IMR-90 (cell line): Measurements from ENCODE around the gene RAB36. TPM values are rescaled to one million over a fixed set of nuclear protein-coding genes. Genes with fewer than 3 reads are reported as not detected.

Experiments used
- ATAC-seq: fragments of 200-7000 bp; cut with Tn5 transposase; 2 replicates; pipeline ENCODE4 v1.9.1; 2020; ENCODE audit warnings: low read depth, mild to moderate bottlenecking, moderate library complexity
- BruUV-seq: library from RNA; stranded (reverse); fragments of 400-500 nt; replicated peaks from 2 replicates; lab custom pipeline; 2021; lab: Mats Ljungman, UMichigan
- CTCF ChIA-PET: fragments of 300-600 bp; formaldehyde crosslinking; extraction: SDS; loops from one replicate; lab custom pipeline; 2021; ENCODE audit warnings: antibody characterized with exemption; lab: Yijun Ruan, JAX
- POLR2A ChIA-PET: fragments of 300-600 bp; sonication (Branson Sonifier 250); formaldehyde crosslinking; loops from one replicate; lab custom pipeline; 2022; ENCODE audit warnings: antibody characterized with exemption; ENCODE audit not compliant: unreplicated experiment; lab: Charles Lee
- DNase-seq: peaks from one replicate; pipeline ENCODE4 v3.0.0; 2013
- H2AFZ ChIP-seq: replicated peaks from 2 replicates; pipeline ENCODE3; 2013; ENCODE audit warnings: low read length, mild to moderate bottlenecking; ENCODE audit not compliant: poor library complexity
- H2AK5ac ChIP-seq: 2 replicates; pipeline ENCODE4 v1.6.1; 2013; ENCODE audit warnings: low read depth, low read length, inconsistent platforms
- H2AK9ac ChIP-seq: replicated peaks from 2 replicates; pipeline ENCODE3; 2013; ENCODE audit warnings: mild to moderate bottlenecking, low read depth, low read length, moderate library complexity; ENCODE audit not compliant: poor library complexity
- H2BK120ac ChIP-seq: 2 replicates; pipeline ENCODE4 v1.6.1; 2013; ENCODE audit warnings: low read depth, low read length, inconsistent platforms
- H2BK15ac ChIP-seq: 3 replicates; pipeline ENCODE4 v1.6.1; 2013; ENCODE audit warnings: low read depth, low read length, inconsistent platforms
- H2BK20ac ChIP-seq: 2 replicates; pipeline ENCODE4 v1.6.1; 2013; ENCODE audit warnings: low read depth, mild to moderate bottlenecking, inconsistent platforms, low read length, moderate library complexity
- H2BK5ac ChIP-seq: 2 replicates; pipeline ENCODE4 v1.6.1; 2013; ENCODE audit warnings: mild to moderate bottlenecking, low read depth, low read length, inconsistent platforms; ENCODE audit not compliant: poor library complexity, severe bottlenecking
- H3K14ac ChIP-seq: replicated peaks from 2 replicates; pipeline ENCODE4 v1.6.1; 2013; ENCODE audit warnings: low read depth, low read length, inconsistent platforms
- H3K18ac ChIP-seq: 2 replicates; pipeline ENCODE4 v1.6.1; 2013; ENCODE audit warnings: low read depth, low read length, control low read depth
- H3K23ac ChIP-seq: 2 replicates; pipeline ENCODE4 v1.6.1; 2013; ENCODE audit warnings: low read depth, low read length, inconsistent platforms
- H3K27ac ChIP-seq: 2 replicates; pipeline ENCODE4 v1.5.1; 2013; ENCODE audit warnings: mild to moderate bottlenecking, control low read depth, low read length; ENCODE audit not compliant: insufficient read depth
- H3K27me3 ChIP-seq: 2 replicates; pipeline ENCODE4 v1.6.1; 2013; ENCODE audit warnings: low read length; ENCODE audit not compliant: control insufficient read depth, insufficient read depth
- H3K36me3 ChIP-seq: 2 replicates; pipeline ENCODE4 v1.6.1; 2013; ENCODE audit warnings: low read length, mixed read lengths; ENCODE audit not compliant: control insufficient read depth, insufficient read depth
- H3K4ac ChIP-seq: 2 replicates; pipeline ENCODE4 v1.6.1; 2013; ENCODE audit warnings: low read depth, low read length, inconsistent platforms
- H3K4me1 ChIP-seq: 2 replicates; pipeline ENCODE4 v1.6.1; 2013; ENCODE audit warnings: low read length, mixed read lengths; ENCODE audit not compliant: control insufficient read depth, insufficient read depth
- H3K4me2 ChIP-seq: 2 replicates; pipeline ENCODE4 v1.6.1; 2013; ENCODE audit warnings: low read depth, mild to moderate bottlenecking, control low read depth, low read length, moderate library complexity
- H3K4me3 ChIP-seq: 2 replicates; pipeline ENCODE4 v1.5.1; 2013; ENCODE audit warnings: low read depth, mild to moderate bottlenecking, control low read depth, low read length, moderate library complexity; ENCODE audit not compliant: insufficient read depth
- H3K56ac ChIP-seq: 2 replicates; pipeline ENCODE4 v1.6.1; 2013; ENCODE audit warnings: low read length, inconsistent platforms; ENCODE audit not compliant: insufficient read depth; ENCODE audit errors: extremely low read depth
- H3K79me1 ChIP-seq, 2 experiments: 2 replicates each; pipeline ENCODE4 v1.6.1; 2013; ENCODE audit warnings: low read length in 2 of 2, inconsistent platforms in 1 of 2, low read depth in 1 of 2
- H3K9ac ChIP-seq: 2 replicates; pipeline ENCODE4 v1.6.1; 2013; ENCODE audit warnings: low read depth, low read length, control low read depth
- H3K9me1 ChIP-seq: 2 replicates; pipeline ENCODE4 v1.6.1; 2013; ENCODE audit warnings: low read length, inconsistent platforms; ENCODE audit not compliant: insufficient read depth
- H3K9me3 ChIP-seq: 2 replicates; pipeline ENCODE4 v1.6.1; 2013; ENCODE audit warnings: low read length; ENCODE audit not compliant: control insufficient read depth, insufficient read depth
- H4K20me1 ChIP-seq: 2 replicates; pipeline ENCODE4 v1.6.1; 2013; ENCODE audit warnings: low read length, inconsistent platforms; ENCODE audit not compliant: insufficient read depth
- H4K5ac ChIP-seq: 2 replicates; pipeline ENCODE4 v1.6.1; 2013; ENCODE audit warnings: mild to moderate bottlenecking, low read depth, low read length, control low read depth
- H4K8ac ChIP-seq, 2 experiments: 2 replicates each; pipeline ENCODE4 v1.6.1; 2013; ENCODE audit warnings: low read depth in 2 of 2, low read length in 2 of 2, control low read depth in 1 of 2, inconsistent platforms in 1 of 2
- H4K91ac ChIP-seq: 2 replicates; pipeline ENCODE4 v1.6.1; 2013; ENCODE audit warnings: low read depth, low read length, inconsistent platforms; ENCODE audit not compliant: insufficient read depth
- CHD1 ChIP-seq: IDR thresholded peaks from 2 replicates; pipeline ENCODE4 v1.6.1; 2012; ENCODE audit warnings: low read depth, low read length, improper control_type of control experiment
- FOS ChIP-seq: fragments of 150-350 bp; IDR thresholded peaks from 2 replicates; pipeline ENCODE4 v1.6.1; 2016; ENCODE audit warnings: low read depth, low read length
- MAFK ChIP-seq: IDR thresholded peaks from 2 replicates; pipeline ENCODE4 v1.6.1; 2012; ENCODE audit warnings: low read depth, low read length, improper control_type of control experiment
- MAZ ChIP-seq: IDR thresholded peaks from 2 replicates; pipeline ENCODE4 v1.6.1; 2012; ENCODE audit warnings: low read depth, mild to moderate bottlenecking, low read length, improper control_type of control experiment, moderate library complexity, borderline replicate concordance
- MXI1 ChIP-seq: IDR thresholded peaks from 2 replicates; pipeline ENCODE4 v1.6.1; 2012; ENCODE audit warnings: low read depth, mild to moderate bottlenecking, low read length, moderate library complexity, borderline replicate concordance
- POLR2A ChIP-seq: IDR thresholded peaks from 2 replicates; pipeline ENCODE4 v1.6.1; 2012; ENCODE audit warnings: mild to moderate bottlenecking, low read depth, low read length
- RAD21 ChIP-seq: IDR thresholded peaks from 2 replicates; pipeline ENCODE4 v1.6.1; 2012; ENCODE audit warnings: low read length, improper control_type of control experiment
- SMC3 ChIP-seq: fragments of 150-350 bp; IDR thresholded peaks from 2 replicates; pipeline ENCODE4 v1.6.1; 2016; ENCODE audit warnings: low read depth, mild to moderate bottlenecking, antibody characterized with exemption, low read length, moderate library complexity
- WGBS, 2 experiments: methylation state at CpG; one replicate each; pipeline versions ENCODE4 v1.1.5 to v1.1.7; 2013; ENCODE audit warnings: missing lambda C conversion rate in 2 of 2; ENCODE audit not compliant: insufficient read length in 1 of 2; ENCODE audit errors: extremely low coverage in 2 of 2; 5-methylcytosine and 5-hydroxymethylcytosine counted together
- dilution Hi-C: fragments of 300-500 bp; cut with HindIII; formaldehyde crosslinking; loops from one replicate; pipeline ENCODE4 v1.14.3; 2018; ENCODE audit warnings: low sequenced_read_pairs; ENCODE audit not compliant: unreplicated experiment
- in situ Hi-C: fragments of 300-500 bp; cut with MboI; formaldehyde crosslinking; loops from 3 replicates; pipeline ENCODE4 v1.14.3; 2019; ENCODE audit warnings: low sequenced_read_pairs, inconsistent platforms, mixed read lengths
- intact Hi-C: fragments of 100-400 bp; cut with micrococcal nuclease; formaldehyde crosslinking; loops from 2 replicates; pipeline ENCODE4 v1.10.0; 2022
- polyA plus RNA-seq, 3 experiments: library from polyadenylated mRNA; depleted of rRNA; stranded (reverse); fragments of >200 nt; gene quantifications; 2 replicates each; pipeline ENCODE4 v1.2.3, GENCODE V29; 2012; ENCODE audit warnings: low replicate concordance in 1 of 3
- total RNA-seq: library from RNA; depleted of rRNA; stranded (reverse); fragments of >200 nt; gene quantifications from 2 replicates; pipeline ENCODE4 v1.2.3, GENCODE V29; 2012
- TF ChIP-seq, protein P1 (sequence below): fragments of 150-350 bp; IDR thresholded peaks from 2 replicates; pipeline ENCODE4 v1.6.1; 2017; ENCODE audit warnings: mild to moderate bottlenecking, antibody characterized with exemption, low read length, low read depth

Gene RAB36
- total and polyA plus RNA-seq, 2 of the 4 experiments (the other 2 are of a cell fraction) = 3.6 to 4.0 TPM

DNA sequence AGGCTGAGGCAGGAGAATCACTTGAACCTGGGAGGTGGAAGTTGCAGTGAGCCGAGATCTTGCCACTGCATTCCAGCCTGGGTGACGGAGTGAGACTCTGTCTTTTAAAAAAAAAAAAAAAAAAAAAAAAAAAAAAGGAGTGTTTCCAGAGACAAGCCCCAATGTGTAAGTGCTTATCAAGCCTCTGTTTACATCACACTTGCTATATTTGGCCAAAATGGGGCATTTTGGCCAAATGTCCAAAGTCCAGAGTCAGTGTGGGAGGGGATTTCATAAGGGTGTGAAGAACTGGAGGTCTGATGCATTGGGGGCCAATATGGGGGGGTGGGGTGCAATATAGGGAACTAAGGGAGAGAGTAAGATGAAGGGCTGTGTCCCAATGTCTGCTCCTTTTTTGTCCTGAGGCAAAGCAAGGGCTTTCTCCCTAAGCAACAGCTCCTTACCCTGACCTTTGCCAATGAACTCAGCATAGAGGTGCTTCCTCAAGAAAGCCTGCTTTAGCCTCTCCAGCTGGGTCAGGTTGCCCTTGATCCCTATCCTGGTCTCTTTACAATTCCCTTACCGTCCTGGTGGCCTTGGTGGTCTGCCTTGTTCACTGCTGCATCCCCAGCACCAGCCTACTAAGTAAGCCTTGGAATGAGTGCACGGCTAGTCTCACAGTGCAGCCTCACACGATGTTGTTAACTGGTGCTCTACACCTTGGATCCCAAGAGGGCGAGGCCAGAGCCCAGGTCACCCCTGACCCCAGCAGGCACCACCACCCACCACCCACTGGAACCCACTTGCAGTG lies 21.0 kb downstream of the RAB36 start:
- Histone ChIP-seq H2AK5ac (no peak overlapping the region), H3K4me3 (no peak overlapping the region), H2BK5ac (no peak overlapping the region), H3K14ac (no peak overlapping the region), H3K36me3 (no peaks in the 10 kb centered on the region), H3K27ac (no peak overlapping the region), H3K4me2 (no peak overlapping the region), H3K9me1 (no peaks in the 10 kb centered on the region), H4K20me1 (no peaks in the 10 kb centered on the region), H4K91ac (no peak overlapping the region), H3K79me1 (no peaks in the 10 kb centered on the region), H3K9me3 (no peaks in the 10 kb centered on the region; the same call in 1 of the 2 replicates), H3K56ac (no peak overlapping the region), H3K23ac (no peak overlapping the region), H3K4me1 (peaks cover 5% of the 10 kb centered on the region; the same call in 1 of the 2 replicates), H4K8ac (no peak overlapping the region), H4K5ac (no peak overlapping the region), H2AFZ (no peak overlapping the region), H2BK15ac (no peak overlapping the region), H3K27me3 (peaks cover 3% of the 10 kb centered on the region; the same call in 1 of the 2 replicates), H2AK9ac (no peak overlapping the region), H2BK20ac (no peak overlapping the region), H3K4ac (no peak overlapping the region), H3K18ac (no peak overlapping the region), H2BK120ac (no peak overlapping the region), H3K9ac (no peak overlapping the region)
- in situ Hi-C loops (no loop called here), intact Hi-C loops (no loop called here), dilution Hi-C loops (no loop called here)
- TF ChIP-seq, protein P1, sequence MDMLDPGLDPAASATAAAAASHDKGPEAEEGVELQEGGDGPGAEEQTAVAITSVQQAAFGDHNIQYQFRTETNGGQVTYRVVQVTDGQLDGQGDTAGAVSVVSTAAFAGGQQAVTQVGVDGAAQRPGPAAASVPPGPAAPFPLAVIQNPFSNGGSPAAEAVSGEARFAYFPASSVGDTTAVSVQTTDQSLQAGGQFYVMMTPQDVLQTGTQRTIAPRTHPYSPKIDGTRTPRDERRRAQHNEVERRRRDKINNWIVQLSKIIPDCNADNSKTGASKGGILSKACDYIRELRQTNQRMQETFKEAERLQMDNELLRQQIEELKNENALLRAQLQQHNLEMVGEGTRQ = no peak
- TF ChIP-seq POLR2A = no peak
- no peak for TF ChIP-seq MAZ
- no peak for TF ChIP-seq CHD1
- no peak for TF ChIP-seq FOS
- no peak for TF ChIP-seq SMC3
- no peak for TF ChIP-seq MAFK
- no peak for TF ChIP-seq MXI1
- no peak for TF ChIP-seq RAD21
- ChIA-PET POLR2A (no interaction called here), CTCF (interaction anchor here (0.6 kb wide), 1 partner anchor 7 kb away, joined by 3 read pairs; no protein-coding TSS in a partner anchor)
- DNase-seq (no peak), ATAC-seq (no peak)
- BruUV-seq = no TSS peak
- 60% methylated on average over 2 of the region's 6 CpGs; no CpG with 5 or more reads in 1 of the 2 experiments for WGBS, 2 experiments
